AG08396 (cell line): ENCODE measurements around the gene FLACC1.
"Not testable (repeated sequence)": the region's sequence is repeated elsewhere in the genome, so short reads cannot be mapped to it uniquely, and the experiment has no call there.

Experiments used
- DNase-seq: peaks from one replicate; pipeline ENCODE4 v3.0.0; 2012; ENCODE audit warnings: low spot score, mixed read lengths

Gene FLACC1

GRCh38 chr2:201348758-201349157 is 8.4 kb downstream of the FLACC1 start:
- DNase-seq: no peak

- DNase-seq: no peak
Observed at GRCh38 chr2:201347138-201347537, 10.0 kb downstream of the FLACC1 start.

GRCh38 chr2:201345625-201346213 is 11.4 kb downstream of the FLACC1 start:
- DNase-seq: no peak

GRCh38 chr2:201344663-201345366 is 12.3 kb downstream of the FLACC1 start:
- no peak for DNase-seq

- no peak for DNase-seq
Observed at GRCh38 chr2:201343559-201343958, 13.6 kb downstream of the FLACC1 start.

GRCh38 chr2:201342923-201343322 is 14.2 kb downstream of the FLACC1 start:
- no peak for DNase-seq

GRCh38 chr2:201329409-201329808 is 27.7 kb downstream of the FLACC1 start:
- no peak for DNase-seq

- no peak for DNase-seq
Observed at GRCh38 chr2:201327678-201328077, 29.5 kb downstream of the FLACC1 start.

- DNase-seq: no peak
Observed at GRCh38 chr2:201322772-201323171, 34.4 kb downstream of the FLACC1 start.

GRCh38 chr2:201320701-201321100 is 36.4 kb downstream of the FLACC1 start:
- no peak for DNase-seq

- DNase-seq: no peak
Observed at GRCh38 chr2:201320257-201320656, 36.9 kb downstream of the FLACC1 start.

- no peak for DNase-seq
Observed at GRCh38 chr2:201319511-201319910, 37.6 kb downstream of the FLACC1 start.

GRCh38 chr2:201313362-201313761 is 43.8 kb downstream of the FLACC1 start:
- no peak for DNase-seq

GRCh38 chr2:201308914-201309313 is 48.2 kb downstream of the FLACC1 start:
- no peak for DNase-seq

- no peak for DNase-seq
Observed at GRCh38 chr2:201307876-201308275, 49.3 kb downstream of the FLACC1 start.

GRCh38 chr2:201299929-201300328 is 57.2 kb downstream of the FLACC1 start:
- DNase-seq: not testable (repeated sequence)

- DNase-seq: peak; percentile 34
Observed at GRCh38 chr2:201298462-201299052, 58.6 kb downstream of the FLACC1 start.

- DNase-seq: not testable (repeated sequence)
Observed at GRCh38 chr2:201290457-201291148, 66.5 kb downstream of the FLACC1 start.

- DNase-seq: no peak
Observed at GRCh38 chr2:201285499-201285898, 71.6 kb downstream of the FLACC1 start.

GRCh38 chr2:201280191-201281040 is 76.7 kb downstream of the FLACC1 start:
- DNase-seq: no peak

GRCh38 chr2:201279079-201279478 is 78.1 kb downstream of the FLACC1 start:
- no peak for DNase-seq

GRCh38 chr2:201276511-201276910 is 80.6 kb downstream of the FLACC1 start:
- DNase-seq: no peak
